NCI-H526 (cell line): ENCODE data around the gene SIPA1L3.
A peak's percentile ranks its signal among the peaks of the same experiment; 100 is the strongest.
"Not testable (repeated sequence)": the region's sequence is repeated elsewhere in the genome, so short reads cannot be mapped to it uniquely, and the experiment has no call there.

Source experiments
- DNase-seq, 2 experiments: peaks; one replicate each; lab custom pipeline; 2025; lab: John Stamatoyannopoulos, UW

The SIPA1L3 gene

GRCh38 chr19:38019396-38019724 is 112.4 kb downstream of the SIPA1L3 start:
- DNase-seq = no peak

- no peak for DNase-seq
Observed at GRCh38 chr19:38020311-38020710, 113.3 kb downstream of the SIPA1L3 start.

GRCh38 chr19:38021352-38021751 is 114.3 kb downstream of the SIPA1L3 start:
- no peak for DNase-seq

GRCh38 chr19:38022791-38023670 is 116.0 kb downstream of the SIPA1L3 start:
- DNase-seq = no peak

GRCh38 chr19:38023671-38024541 is 116.9 kb downstream of the SIPA1L3 start:
- DNase-seq = no peak

- no peak for DNase-seq
Observed at GRCh38 chr19:38024992-38025908, 118.2 kb downstream of the SIPA1L3 start.

GRCh38 chr19:38025909-38026307 is 118.9 kb downstream of the SIPA1L3 start:
- no peak for DNase-seq

GRCh38 chr19:38028913-38029510 is 122.0 kb downstream of the SIPA1L3 start:
- DNase-seq = no peak

- not testable (repeated sequence) for DNase-seq
Observed at GRCh38 chr19:38030001-38030400, 123.0 kb downstream of the SIPA1L3 start.

- DNase-seq = no peak
Observed at GRCh38 chr19:38030686-38031422, 123.8 kb downstream of the SIPA1L3 start.

GRCh38 chr19:38031423-38031770 is 124.4 kb downstream of the SIPA1L3 start:
- no peak for DNase-seq

GRCh38 chr19:38032151-38032550 is 125.1 kb downstream of the SIPA1L3 start:
- no peak for DNase-seq

GRCh38 chr19:38032951-38033350 is 125.9 kb downstream of the SIPA1L3 start:
- DNase-seq = no peak

- peak in 1 of 2 experiments; percentile 17 for DNase-seq
Observed at GRCh38 chr19:38033658-38034491, 126.9 kb downstream of the SIPA1L3 start.

GRCh38 chr19:38034492-38034860 is 127.5 kb downstream of the SIPA1L3 start:
- no peak for DNase-seq

- DNase-seq = no peak
Observed at GRCh38 chr19:38035515-38036495, 128.8 kb downstream of the SIPA1L3 start.

GRCh38 chr19:38036707-38037611 is 130.0 kb downstream of the SIPA1L3 start:
- DNase-seq = peak in 1 of 2 experiments; percentile 55

- no peak for DNase-seq
Observed at GRCh38 chr19:38039966-38040365, 133.0 kb downstream of the SIPA1L3 start.
